Smooth muscle cell of the brain vasculature (primary cell): Measurements from ENCODE around the gene STK32A.
"Not testable (repeated sequence)": the region's sequence is repeated elsewhere in the genome, so short reads cannot be mapped to it uniquely, and the experiment has no call there.

Experiments used
- DNase-seq: peaks from one replicate; pipeline ENCODE4 v3.0.0-alpha.2; 2012; ENCODE audit warnings: low read depth, low spot score

Gene STK32A

DNA sequence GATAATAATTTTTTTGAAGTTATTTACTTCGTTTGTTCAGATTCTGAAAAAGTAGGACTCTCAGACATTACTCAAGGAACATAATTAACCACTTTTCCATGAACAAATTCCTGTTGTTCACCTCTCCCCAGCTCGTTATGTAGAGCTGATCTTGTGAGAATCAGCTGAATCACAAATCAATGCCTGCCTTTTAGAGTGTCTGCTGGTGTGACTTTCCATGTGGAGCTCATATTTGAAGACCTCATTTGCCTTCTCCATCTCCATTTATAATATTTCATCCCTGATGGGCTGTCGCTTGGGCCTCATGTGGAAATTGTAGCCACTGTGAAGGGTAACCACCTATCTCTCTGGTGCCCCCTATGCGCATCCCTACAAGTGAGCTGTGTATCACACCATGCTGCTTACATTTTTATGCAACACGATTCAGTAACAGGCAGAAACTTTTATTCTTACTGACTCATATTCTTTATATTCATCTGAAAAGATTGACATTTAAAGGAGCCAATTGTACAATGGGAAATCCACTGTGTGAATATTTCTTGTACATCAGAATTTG, 111.3 kb downstream of the STK32A start:
- DNase-seq: no peak

DNA sequence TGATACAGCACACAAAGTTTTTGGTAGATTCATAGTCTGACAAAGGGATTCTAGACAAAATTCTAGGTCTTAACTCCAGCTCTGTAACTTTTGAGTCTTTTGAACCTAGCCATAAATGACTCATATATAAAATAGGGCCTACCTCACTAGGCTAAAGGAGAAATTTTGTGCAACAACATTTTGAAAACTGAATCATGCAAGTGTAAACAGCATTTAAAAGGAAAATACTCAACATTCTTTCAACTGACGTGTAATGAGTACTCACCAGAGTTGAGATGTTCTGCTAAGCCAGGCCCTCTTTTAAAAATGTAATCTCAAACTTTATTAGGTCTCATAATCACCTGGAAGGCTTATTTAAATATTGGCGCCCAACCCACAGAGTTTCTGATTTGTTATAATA, 113.2 kb downstream of the STK32A start:
- DNase-seq: no peak

DNA sequence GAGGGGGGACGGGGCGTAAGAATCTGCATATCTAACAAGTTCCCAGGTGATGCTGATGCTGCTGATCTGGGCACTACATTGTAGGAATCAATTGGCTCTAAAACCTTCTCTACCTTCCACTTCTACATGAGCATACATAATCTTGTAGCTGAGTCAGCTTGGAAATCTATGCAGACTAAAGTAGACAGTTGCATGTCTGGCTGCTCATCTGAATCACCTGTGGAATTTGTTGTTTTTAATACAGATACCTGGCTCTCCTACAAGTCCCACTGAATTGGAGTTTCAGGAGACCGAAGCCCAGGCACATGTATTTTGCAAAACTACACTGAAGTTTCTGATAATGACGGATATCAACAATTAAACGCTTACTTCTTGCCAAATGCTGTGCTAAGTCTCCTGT, 113.6 kb downstream of the STK32A start:
- no peak for DNase-seq

DNA sequence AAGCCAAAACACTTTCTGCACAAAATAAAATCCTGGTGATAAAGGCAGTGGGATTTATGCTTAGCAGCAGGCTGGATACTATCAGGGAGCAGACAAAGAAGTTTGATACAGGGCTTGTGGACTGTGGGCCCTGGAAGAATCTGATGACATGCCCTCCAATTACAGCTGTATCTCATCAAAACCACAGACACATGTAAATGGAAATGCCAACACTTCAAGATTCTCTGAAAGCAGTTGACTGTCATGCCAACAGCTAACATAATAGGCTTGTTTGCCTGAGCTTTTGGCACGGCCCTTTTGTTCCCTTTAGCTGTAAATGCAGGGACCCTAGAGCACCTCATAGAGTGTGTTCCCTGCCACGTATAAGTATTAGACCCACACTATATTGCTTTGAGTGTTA, 114.4 kb downstream of the STK32A start:
- no peak for DNase-seq

DNA sequence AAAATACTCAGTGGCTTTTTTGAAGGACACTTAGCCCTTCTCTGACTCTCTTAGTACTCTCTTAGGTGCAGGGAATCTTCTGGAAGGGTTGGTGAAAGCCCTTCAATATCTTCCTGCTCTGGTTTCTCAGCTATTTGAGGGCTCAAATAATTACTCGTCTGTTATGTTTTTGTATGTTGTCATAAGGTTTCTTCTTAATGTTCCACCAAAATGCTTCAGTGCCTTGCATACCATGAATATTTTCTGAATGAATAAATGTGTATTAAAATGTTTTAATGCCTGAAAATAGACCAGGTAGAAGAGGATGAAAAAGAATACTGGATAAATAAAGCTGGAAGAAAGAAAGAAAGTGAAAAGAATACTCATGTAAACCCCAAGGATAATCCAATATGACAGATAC, 124.3 kb downstream of the STK32A start:
- DNase-seq: no peak

DNA sequence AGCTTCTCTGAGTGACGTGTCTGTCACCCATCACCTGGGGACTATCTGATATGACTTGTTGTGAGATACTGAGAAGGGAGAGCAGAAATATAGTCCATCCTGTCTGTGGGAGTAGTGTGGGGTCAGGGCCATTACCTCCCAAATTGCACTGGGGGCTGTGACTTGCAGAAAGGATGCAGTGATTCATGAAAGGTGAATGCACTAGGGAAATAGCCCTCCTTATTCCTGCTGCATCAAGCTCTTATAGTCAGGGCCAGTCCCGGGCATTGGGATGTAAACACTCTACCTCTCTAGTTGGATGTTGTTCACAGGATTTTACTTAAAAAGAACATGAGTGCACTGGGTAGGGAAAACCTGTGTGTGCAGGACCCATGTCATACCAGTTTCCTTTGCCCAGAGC, 124.8 kb downstream of the STK32A start:
- DNase-seq: no peak

DNA sequence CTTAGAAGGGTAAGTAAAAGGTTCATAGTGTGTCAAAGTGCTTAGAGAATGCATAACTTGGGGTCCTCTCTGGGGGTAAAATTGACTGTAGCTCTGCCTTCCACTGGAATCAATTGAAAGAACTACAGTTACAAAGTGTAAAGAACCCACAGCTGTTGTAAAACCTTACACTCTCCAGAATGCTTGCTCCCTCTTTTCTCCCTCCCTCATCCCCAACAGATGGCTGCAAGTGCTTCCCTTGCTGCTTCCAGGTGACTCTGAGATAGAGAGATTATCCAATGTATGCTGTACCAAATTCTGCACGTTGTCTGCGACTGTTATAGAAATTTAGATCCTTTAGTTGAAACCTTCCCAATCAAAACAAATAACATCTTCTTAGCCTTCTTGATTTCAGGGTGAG, 126.0 kb downstream of the STK32A start:
- no peak for DNase-seq

DNA sequence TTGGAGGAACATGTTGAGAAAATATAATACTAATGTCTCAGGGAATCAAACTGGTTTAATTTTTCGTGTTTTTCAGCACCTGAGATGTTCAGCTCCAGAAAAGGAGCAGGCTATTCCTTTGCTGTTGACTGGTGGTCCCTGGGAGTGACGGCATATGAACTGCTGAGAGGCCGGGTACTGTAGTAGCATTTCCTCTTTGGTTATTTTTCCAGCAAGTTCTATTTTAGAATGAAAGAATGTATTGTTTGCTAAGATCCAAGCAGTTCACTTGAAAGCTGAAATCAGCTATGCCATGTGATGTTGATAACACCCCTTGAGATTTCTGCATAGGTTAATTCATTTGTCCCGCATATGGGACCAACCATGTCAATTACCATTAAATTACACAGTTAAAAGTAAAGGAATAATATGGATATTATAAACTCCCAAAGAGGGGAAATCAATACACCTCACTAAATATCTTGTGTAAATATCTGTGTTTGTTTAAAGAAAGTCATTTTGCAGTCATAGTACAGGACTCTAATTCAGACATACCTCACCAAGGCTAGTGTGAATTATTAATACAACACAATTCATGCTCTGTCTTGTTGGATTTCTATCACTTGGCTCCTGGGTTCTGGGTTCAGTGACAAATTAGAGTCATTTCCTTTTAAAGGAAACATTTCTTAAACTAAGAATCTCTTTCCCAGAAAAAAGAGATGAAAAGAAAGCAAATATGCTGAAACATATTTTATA, 126.8 kb downstream of the STK32A start:
- DNase-seq: no peak

DNA sequence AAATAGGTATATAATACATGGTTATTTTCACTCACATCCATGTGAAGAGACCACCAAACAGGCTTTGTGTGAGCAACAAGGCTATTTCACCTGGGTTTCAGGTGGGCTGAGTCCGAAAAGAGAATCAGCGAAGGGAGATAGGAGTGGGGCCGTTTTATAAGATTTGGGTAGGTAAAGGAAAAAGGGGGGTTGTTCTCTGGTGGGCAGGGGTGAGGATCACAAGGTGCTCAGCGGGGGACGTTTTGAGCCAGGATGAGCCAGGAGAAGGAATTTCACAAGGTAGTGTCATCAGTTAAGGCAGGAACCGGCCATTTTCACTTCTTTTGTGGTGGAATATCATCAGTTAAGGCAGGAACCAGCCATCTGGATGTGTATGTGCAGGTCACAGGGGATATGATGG, 132.6 kb downstream of the STK32A start:
- DNase-seq: not testable (repeated sequence)

DNA sequence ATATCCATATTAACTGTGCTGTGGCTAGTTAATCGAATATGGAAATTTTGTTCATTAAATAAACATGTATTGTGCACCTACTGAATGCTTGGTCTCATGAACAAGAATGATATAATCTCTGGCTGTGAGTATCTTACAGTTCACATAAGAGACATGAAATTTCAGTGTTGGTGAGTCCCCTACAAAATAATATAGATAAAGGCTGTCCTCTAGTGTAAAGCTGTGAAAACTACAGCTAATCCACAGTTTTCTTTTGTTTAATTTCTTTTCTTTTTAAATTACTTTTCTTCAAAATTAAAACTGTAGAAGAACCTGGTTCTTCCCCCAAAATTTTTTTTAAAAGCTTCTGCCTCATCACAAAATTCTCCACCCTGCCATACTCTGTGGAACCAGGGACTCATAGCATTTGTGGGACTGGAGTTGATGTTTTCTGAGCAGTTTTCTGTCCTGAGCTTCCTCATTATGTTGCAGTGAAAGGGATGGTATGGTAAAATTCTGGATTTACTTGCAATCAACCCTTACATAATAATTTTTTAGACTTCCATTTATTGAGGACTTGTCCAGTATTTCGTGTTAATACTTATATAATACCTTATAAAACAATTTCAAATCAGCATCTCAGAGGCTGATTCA, 135.0 kb downstream of the STK32A start:
- DNase-seq: no peak

DNA sequence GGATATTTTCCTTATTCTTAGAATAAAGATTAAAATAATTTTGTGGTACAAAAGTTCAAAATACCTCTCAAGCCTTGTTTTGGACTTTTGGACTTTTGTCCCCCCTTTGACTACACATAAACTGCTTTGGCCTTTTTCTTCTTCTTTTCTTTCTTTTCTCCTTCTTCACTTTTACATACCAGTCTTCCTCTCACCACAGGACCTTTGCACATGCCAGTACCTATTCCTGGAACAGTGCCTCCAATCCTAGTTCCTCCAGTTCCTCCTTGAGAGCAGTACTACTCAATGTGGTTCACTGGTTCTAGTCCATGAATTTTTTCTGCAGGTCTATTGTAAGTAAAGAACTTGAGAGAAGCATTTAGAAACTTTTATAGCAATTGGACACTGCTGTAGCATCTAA, 136.5 kb downstream of the STK32A start:
- no peak for DNase-seq

DNA sequence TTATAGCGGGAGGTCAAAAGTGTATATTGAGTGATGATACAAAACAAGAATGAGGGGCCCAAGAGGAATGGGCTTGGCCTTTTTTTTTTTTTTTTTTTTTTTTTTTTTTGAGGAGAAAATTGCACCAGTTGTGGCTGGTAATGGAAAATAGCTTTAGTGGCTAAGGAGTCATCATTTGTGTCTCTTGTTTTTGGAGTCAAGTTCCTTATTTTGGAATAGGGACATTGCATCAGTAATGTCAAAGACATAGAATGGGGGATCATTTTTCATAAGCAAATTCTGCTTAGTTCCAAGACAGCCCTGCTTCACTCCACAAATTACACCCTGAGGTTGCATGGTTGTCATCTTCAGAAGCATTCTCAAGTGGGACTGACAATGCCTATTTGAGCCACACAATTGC, 137.4 kb downstream of the STK32A start:
- no peak for DNase-seq

DNA sequence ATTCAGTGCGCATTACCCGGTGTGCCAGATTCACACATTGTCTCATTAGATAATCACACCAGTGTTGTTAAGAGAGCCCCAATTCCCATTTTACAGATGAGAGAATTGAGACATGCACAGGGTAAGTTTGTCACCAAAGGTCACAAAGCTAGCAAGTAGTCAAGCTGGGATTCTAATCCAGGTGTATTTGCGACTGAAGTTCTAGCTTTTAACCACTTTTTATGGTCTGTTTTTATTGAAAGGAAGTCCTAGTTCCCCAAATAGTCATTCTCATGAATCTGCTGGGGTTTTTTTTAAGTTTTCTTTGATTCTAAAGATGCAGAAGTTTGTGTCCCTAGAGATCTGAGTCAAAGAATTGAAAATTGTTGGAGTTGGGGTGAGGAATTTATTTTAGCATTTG, 138.5 kb downstream of the STK32A start:
- DNase-seq: no peak

DNA sequence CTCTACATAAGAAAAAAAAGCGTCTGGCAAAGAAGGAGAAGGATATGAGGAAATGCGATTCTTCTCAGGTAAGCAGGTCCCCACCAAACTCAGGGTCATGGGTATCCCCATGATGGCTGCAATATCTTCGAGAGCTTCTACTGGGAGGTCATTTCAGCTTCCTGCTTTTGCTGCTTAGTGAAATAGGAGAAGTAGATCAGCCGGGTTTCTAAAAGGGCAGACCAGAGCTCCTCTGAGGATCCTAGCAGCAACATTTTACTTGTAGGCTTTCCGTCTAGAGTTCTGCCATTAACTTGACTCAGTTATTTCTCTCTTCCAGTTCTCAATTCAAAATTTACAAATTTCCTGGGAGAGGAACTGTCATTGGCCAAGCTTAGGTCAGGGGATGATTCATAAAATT, 140.3 kb downstream of the STK32A start:
- no peak for DNase-seq

DNA sequence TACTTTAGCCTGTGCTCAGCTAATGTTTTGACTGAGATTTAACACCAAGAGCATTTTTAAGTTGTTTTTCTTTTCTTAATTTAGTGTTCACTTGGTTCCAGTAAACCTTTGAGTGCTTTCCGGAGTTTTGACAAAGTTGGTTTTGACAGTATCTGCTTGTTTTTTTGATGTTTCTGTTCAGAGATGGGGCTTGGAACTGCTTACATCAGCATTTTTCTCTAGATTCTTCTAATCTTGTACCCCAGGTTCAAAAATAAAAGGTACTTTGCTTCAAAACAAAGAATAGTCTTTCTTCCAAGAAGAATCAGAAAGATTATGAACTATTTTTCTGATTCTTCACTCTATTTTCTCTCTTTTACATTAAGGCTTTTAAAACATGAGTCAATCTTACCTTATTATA, 142.9 kb downstream of the STK32A start:
- DNase-seq: no peak

DNA sequence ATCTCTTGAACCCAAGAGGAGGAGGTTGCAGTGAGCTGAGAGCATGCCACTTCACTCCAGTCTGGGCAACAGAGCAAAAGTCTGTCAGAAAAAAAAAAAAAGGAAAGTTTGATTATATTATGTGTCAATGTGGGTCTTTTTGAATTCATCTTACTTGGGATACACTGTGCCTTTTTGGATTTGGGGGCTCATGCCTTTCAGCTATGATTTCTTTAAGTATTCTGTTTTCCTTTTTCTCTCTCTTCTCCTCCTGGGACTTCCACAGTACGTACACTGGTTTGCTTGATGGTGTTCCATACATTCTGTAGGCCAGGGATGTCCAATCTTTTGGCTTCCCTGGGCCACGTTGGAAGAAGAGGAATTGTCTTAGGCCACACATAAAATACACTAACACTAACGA, 146.7 kb downstream of the STK32A start:
- no peak for DNase-seq

DNA sequence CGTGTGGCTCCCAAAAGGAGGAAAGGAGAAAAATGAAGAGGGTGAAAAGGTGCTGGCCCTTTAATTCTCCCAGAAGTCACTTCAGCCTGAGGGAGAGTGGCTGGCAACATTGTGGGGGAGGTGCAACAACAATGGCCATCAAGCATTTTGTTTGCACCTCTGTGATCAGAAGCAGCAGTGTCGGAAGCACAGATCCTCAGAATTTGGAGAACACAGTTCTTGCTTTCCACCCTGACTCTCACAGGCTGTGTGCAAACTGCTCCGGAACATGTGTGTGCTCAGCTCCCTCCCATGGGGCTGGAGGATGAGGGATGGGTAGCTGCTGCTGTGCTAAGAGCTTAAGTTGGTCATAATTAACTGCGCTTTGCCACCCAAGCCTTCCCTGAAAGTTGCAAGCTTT, 147.9 kb downstream of the STK32A start:
- no peak for DNase-seq

DNA sequence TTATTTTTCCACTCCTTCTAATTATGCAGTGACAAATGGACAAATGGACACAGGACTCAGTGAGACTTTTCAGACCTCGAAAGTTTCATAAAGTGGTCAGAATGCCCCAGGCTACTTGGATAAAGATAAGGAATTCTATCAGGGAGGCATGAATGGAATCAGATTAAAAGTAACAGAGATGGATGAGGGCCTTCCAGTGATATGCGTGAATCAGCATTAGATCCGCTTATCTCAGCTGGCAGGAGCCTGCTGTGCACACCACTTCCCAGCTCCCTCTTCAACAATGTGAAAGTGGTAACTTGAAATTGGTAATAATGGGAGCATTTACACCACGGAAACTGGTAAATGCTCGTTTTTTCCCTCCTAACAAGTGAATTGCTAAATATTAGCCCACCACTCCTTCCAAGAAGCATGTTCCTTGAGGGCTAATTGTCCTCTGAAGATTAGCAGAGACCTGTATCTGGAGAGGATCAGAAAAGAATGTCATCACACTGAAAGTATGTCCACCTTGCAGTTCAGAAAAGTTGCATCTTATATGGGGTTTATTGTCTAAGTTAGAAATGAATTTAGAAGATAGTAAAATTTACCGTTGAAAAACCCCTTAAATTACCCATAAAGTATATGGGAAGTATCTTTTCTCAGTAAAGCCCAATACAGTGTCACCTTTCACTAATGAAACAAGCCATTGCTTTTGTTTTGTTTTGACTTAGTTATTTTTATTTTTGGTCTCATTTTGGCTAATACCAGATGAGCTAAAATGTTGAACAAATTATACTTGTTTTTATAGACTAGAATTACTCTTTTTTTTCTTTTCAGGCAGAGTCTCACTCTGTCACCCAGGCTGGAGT, 149.7 kb downstream of the STK32A start:
- DNase-seq: no peak

DNA sequence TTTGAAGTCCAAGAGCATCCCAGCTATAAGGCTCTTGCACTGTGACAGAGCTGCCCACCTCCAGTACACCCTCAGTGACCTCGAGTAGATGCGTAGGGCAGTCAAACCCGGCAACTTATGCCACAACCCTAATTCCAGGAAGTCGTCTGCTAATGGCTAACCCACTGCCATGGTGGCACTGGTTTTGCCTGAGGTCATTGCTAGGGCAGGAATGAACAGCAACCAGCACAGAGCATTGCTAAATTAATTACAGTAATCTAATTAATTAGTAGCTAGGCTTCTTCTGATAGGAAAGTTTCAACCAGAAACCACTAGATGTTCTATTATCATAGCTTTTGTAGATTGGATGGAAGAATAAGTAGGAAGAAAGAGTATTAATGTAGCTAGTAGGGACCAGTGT, 152.3 kb downstream of the STK32A start:
- no peak for DNase-seq

DNA sequence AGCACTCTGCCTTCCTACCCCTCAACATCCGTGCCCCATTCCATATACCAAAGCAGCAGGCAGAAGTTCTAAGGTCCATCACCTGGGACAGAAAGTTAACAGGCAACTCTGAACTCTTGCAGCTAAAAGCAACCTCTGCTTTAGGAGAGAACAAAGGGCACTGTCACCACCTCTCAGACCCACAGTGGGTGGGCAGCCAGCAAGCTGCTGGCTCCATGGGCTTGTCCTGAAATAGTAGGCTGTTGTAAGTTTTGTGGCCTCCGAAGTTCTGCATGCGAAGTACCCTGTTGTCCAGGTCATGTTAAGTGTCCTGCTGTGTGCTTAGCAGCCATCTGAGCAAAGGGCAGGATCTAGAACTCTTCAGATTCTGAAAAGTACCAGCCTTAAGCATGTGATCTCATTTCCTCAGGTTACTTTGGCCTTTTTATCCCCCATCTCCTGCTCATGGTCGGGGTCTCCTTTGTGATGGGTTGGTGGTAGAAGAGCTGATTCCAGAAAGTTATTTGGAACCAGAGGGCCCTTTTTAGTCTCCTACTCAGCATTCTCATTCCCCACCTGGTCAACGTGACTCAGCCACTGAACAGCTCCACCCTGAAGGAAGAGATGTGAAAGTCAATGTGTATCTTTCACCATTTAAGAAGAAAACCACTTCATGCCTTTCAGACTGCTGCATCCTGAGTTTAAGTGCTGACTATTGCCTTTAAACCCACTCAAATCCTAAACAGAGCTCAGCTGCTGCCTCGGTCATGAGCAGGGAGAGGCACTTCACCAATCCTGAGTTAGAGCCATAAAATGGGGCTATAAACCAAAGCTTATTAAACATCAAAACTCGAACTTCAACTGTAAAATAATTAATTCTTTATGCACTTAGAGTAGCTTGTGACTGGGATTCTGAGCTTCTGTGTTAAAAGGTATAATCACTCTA, 153.6 kb downstream of the STK32A start:
- DNase-seq: no peak

DNA sequence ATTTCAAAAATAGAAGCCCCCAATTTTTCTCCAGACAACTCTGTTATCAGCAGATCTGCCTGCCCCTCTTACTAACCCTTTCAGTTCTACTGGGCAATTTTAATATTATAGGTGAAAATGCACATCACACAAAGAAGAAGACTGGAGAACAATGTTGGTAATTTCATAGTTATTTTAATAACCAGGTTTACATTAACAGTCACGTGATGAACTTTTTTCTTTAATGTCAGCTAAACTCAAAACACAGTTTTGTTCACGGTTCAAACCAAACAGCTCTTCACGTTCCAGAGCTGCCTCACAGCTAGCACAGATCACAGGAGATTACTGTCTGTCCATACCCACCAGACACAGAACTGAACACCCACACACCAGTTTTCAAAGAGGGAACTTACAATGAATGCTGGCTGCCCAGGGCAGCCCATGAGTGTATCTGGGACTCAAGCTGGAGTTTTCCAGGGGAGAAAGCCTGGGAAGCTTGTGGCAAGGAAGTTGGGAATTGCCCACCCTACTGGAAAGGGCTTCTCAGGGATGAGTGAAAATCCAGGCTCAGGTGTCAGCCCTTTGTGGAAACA, 155.9 kb downstream of the STK32A start:
- no peak for DNase-seq
